Measurements from ENCODE around the gene ARHGAP27. TPM values are rescaled to one million over a fixed set of nuclear protein-coding genes. Genes with fewer than 3 reads are reported as not detected.

The ARHGAP27 gene
- total RNA-seq, 1 donor from 2014 or later: 1.0 TPM

DNA sequence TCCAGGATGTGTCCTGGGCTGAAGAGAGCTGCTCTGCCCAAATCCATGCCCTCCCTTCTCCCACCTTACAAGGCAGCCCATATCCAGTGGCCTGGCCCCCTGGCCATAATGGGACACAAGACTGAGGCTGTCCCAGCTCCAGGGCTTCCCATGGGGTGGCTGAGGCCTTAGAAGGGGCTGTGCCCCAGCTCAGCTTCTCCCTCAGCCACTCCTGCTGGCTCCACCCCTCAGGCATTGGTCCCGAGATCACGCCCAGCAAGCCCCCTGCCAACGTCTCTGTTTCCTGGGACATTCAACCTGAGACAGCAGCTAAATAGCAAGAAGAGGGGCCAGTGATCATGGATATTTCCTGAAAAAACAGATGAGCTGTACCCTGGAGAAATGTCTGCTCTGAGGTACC is 43.3 kb downstream of the ARHGAP27 start:
- H3K9ac ChIP-seq: no peak overlapping the region
- H3K79me2 ChIP-seq (ENCODE audit: low read depth): no peaks in the 10 kb centered on the region
- peaks cover 12% of the 10 kb centered on the region for H3K4me1 Mint-ChIP-seq
- peaks cover 3% of the 10 kb centered on the region for H3K27me3 Mint-ChIP-seq (ENCODE audit: insufficient read depth, low read depth)
- H3K9me3 Mint-ChIP-seq: no peaks in the 10 kb centered on the region
- H3K4me1 ChIP-seq: no peaks in the 10 kb centered on the region
- H3K27ac ChIP-seq: no peak overlapping the region
- H4K20me1 ChIP-seq (ENCODE audit: low read depth): no peaks in the 10 kb centered on the region
- H3K36me3 ChIP-seq: no peaks in the 10 kb centered on the region
- H2AFZ ChIP-seq (replicated peaks): no peak overlapping the region
- no peaks in the 10 kb centered on the region for H3K9me3 ChIP-seq (ENCODE audit: low read depth)
- H3K27me3 ChIP-seq: no peaks in the 10 kb centered on the region
- H3K4me2 ChIP-seq: no peak overlapping the region
- H3K36me3 Mint-ChIP-seq: no peaks in the 10 kb centered on the region
- H3K27ac Mint-ChIP-seq: no peak overlapping the region
- TF ChIP-seq, protein P1, sequence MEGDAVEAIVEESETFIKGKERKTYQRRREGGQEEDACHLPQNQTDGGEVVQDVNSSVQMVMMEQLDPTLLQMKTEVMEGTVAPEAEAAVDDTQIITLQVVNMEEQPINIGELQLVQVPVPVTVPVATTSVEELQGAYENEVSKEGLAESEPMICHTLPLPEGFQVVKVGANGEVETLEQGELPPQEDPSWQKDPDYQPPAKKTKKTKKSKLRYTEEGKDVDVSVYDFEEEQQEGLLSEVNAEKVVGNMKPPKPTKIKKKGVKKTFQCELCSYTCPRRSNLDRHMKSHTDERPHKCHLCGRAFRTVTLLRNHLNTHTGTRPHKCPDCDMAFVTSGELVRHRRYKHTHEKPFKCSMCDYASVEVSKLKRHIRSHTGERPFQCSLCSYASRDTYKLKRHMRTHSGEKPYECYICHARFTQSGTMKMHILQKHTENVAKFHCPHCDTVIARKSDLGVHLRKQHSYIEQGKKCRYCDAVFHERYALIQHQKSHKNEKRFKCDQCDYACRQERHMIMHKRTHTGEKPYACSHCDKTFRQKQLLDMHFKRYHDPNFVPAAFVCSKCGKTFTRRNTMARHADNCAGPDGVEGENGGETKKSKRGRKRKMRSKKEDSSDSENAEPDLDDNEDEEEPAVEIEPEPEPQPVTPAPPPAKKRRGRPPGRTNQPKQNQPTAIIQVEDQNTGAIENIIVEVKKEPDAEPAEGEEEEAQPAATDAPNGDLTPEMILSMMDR (IDR thresholded peaks at IDR 0.05): no peak
- TF ChIP-seq EZH2phosphoT487 (IDR thresholded peaks at IDR 0.05): no peak
- H3F3A ChIP-seq (ENCODE audit: low read depth): no peaks in the 10 kb centered on the region
- DNase-seq (ENCODE audit: low spot score): no peak
- no peak overlapping the region for H3K4me3 Mint-ChIP-seq
- H3K4me3 ChIP-seq: no peak overlapping the region

DNA sequence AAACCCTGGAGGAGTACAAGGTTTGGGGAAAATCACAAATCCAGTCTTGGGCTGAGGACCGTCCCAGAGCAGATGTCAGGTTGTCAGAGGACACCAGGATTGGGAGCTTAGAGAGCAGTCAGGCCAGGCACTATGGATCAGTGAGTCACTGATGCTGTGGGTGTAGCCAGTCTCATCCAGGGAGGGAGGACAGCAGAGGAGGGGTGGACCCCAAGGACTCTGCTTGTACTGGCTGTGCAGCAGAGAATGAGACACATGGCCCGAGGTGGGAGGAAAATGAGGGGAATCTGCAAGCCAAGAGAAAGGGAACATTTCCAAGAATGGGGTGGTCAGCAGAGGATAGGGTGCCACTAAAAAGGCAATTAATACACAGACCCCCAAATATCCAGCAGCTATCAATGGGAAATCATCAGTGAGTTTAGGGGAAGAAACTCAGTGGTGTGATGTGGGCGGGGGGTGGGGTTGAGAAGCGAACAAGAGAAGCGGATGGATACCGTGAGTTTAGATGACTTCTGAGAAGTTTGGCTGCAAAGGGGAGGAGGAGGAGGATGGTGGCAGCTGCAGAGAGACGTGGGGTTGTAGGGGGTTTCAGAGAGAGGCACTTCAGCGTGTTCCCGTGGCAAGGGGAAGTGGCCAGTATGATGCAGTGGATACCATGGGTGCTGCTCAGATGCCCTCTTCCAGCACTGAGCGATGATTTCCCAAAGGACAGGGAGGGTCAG is 43.9 kb downstream of the ARHGAP27 start:
- no peak overlapping the region for H2AFZ ChIP-seq (replicated peaks)
- no peak for DNase-seq (ENCODE audit: low spot score)
- H4K20me1 ChIP-seq (ENCODE audit: low read depth): no peaks in the 10 kb centered on the region
- H3K9ac ChIP-seq: no peak overlapping the region
- no peaks in the 10 kb centered on the region for H3K9me3 Mint-ChIP-seq
- peaks cover 15% of the 10 kb centered on the region for H3K4me1 Mint-ChIP-seq
- no peaks in the 10 kb centered on the region for H3K36me3 ChIP-seq
- no peak overlapping the region for H3K4me3 ChIP-seq
- H3K79me2 ChIP-seq (ENCODE audit: low read depth): no peaks in the 10 kb centered on the region
- no peaks in the 10 kb centered on the region for H3K36me3 Mint-ChIP-seq
- H3F3A ChIP-seq (ENCODE audit: low read depth): no peaks in the 10 kb centered on the region
- H3K27ac Mint-ChIP-seq: peak overlapping the region; percentile 3
- H3K27ac ChIP-seq: no peak overlapping the region
- no peaks in the 10 kb centered on the region for H3K27me3 ChIP-seq
- H3K4me2 ChIP-seq: no peak overlapping the region
- TF ChIP-seq, protein P1 (IDR thresholded peaks at IDR 0.05): no peak
- TF ChIP-seq EZH2 (IDR thresholded peaks at IDR 0.05): no peak
- TF ChIP-seq EZH2phosphoT487 (IDR thresholded peaks at IDR 0.05): no peak
- H3K27me3 Mint-ChIP-seq (ENCODE audit: insufficient read depth, low read depth): peaks cover 5% of the 10 kb centered on the region
- peak overlapping the region; percentile 34 for H3K4me3 Mint-ChIP-seq
- H3K9me3 ChIP-seq (ENCODE audit: low read depth): no peaks in the 10 kb centered on the region
- H3K4me1 ChIP-seq: no peaks in the 10 kb centered on the region

DNA sequence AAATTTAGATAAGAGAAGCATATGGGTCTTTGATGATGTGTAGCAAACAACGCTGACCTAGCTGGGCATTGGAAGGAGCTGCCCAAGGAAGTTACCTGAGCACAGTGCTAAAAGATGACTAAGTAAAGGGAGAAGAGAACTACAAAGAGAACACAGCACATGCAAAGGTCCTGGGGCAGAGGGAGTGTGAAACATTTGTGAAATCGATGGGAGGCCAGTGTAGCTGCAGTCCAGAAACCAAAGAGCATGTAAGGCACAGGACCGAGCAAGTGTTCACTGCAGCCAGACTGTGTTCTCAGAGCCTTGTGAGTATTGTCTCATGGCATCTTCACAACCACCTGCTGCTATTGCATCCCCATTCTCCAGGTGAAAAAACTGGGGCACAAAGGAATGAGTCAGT is 44.9 kb downstream of the ARHGAP27 start:
- TF ChIP-seq, protein P1 (IDR thresholded peaks at IDR 0.05): no peak
- TF ChIP-seq EZH2 (IDR thresholded peaks at IDR 0.05): no peak
- TF ChIP-seq EZH2phosphoT487 (IDR thresholded peaks at IDR 0.05): no peak
- Mint-ChIP-seq H3K27ac (no peak overlapping the region), H3K4me1 (peaks cover 15% of the 10 kb centered on the region), H3K27me3 (ENCODE audit: insufficient read depth, low read depth) (peaks cover 5% of the 10 kb centered on the region), H3K9me3 (no peaks in the 10 kb centered on the region), H3K36me3 (no peaks in the 10 kb centered on the region), H3K4me3 (no peak overlapping the region)
- no peaks in the 10 kb centered on the region for H3F3A ChIP-seq (ENCODE audit: low read depth)
- H3K79me2 ChIP-seq (ENCODE audit: low read depth): no peaks in the 10 kb centered on the region
- no peaks in the 10 kb centered on the region for H3K4me1 ChIP-seq
- no peaks in the 10 kb centered on the region for H3K36me3 ChIP-seq
- H2AFZ ChIP-seq (replicated peaks): no peak overlapping the region
- H3K27me3 ChIP-seq: no peaks in the 10 kb centered on the region
- H4K20me1 ChIP-seq (ENCODE audit: low read depth): no peaks in the 10 kb centered on the region
- H3K9ac ChIP-seq: no peak overlapping the region
- DNase-seq (ENCODE audit: low spot score): no peak
- no peak overlapping the region for H3K27ac ChIP-seq
- no peaks in the 10 kb centered on the region for H3K9me3 ChIP-seq (ENCODE audit: low read depth)
- H3K4me3 ChIP-seq: no peak overlapping the region
- no peak overlapping the region for H3K4me2 ChIP-seq
